Cardiac fibroblast (primary cell): ENCODE measurements around the gene LAMA1.

Experiments
- DNase-seq, 2 donors: peaks; one replicate each; pipeline versions ENCODE4 v3.0.0 to v3.0.0-alpha.2; 2010; ENCODE audit warnings: low read depth in 2 of 2
- H3K4me3 ChIP-seq, 2 donors: replicated peaks in 1 of 2; 1 replicate in 1 of 2; 2 replicates in 1 of 2; pipeline ENCODE4 v1.5.1; 2011; ENCODE audit warnings: low read depth in 2 of 2, low read length in 2 of 2, mild to moderate bottlenecking in 2 of 2, moderate library complexity in 1 of 2
- TF ChIP-seq, protein P1 (sequence below): IDR thresholded peaks from one replicate; pipeline ENCODE4 v1.5.1; 2011; ENCODE audit warnings: low read depth, mild to moderate bottlenecking, low read length, inconsistent platforms

LAMA1 gene

DNA sequence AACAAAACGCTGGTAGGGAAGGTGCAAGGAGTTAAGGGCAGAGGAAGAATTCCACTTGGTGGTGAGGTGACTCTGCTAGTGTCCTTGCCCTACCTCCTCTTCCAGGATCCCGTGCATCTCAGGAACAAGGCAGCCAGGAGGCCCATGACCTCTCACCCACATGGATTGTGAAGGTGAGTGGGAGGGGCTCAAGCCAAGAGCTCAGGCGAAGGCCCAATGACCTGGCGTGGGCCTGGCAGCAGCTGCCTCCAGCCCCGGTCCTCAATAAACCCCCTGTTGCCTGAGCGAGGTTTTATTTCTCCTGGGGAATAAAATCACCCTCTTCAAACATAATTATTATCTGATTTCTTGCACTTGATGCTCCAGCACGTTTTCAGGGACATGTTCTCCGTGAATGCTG lies 28.2 kb downstream of the LAMA1 start:
- TF ChIP-seq, protein P1, sequence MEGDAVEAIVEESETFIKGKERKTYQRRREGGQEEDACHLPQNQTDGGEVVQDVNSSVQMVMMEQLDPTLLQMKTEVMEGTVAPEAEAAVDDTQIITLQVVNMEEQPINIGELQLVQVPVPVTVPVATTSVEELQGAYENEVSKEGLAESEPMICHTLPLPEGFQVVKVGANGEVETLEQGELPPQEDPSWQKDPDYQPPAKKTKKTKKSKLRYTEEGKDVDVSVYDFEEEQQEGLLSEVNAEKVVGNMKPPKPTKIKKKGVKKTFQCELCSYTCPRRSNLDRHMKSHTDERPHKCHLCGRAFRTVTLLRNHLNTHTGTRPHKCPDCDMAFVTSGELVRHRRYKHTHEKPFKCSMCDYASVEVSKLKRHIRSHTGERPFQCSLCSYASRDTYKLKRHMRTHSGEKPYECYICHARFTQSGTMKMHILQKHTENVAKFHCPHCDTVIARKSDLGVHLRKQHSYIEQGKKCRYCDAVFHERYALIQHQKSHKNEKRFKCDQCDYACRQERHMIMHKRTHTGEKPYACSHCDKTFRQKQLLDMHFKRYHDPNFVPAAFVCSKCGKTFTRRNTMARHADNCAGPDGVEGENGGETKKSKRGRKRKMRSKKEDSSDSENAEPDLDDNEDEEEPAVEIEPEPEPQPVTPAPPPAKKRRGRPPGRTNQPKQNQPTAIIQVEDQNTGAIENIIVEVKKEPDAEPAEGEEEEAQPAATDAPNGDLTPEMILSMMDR, result no peak
- no peak for DNase-seq
- no peak overlapping the region for H3K4me3 ChIP-seq

- H3K4me3 ChIP-seq, result no peak overlapping the region
- TF ChIP-seq, protein P1, result no peak
- DNase-seq, result peak; percentile 91
Observed at GRCh38 chr18:7084080-7085065, 33.2 kb downstream of the LAMA1 start.

GRCh38 chr18:7082671-7083070 lies 34.9 kb downstream of the LAMA1 start:
- TF ChIP-seq, protein P1, result no peak
- H3K4me3 ChIP-seq, result no peak overlapping the region

GRCh38 chr18:7079231-7079630 lies 38.4 kb downstream of the LAMA1 start:
- TF ChIP-seq, protein P1, result no peak
- no peak overlapping the region for H3K4me3 ChIP-seq
- DNase-seq, result no peak

More at GRCh38 chr18:7082671-7083070, 34.9 kb downstream of the LAMA1 start:
- no peak for DNase-seq

GRCh38 chr18:7072593-7072992 lies 45.0 kb downstream of the LAMA1 start:
- DNase-seq, result no peak
- no peak overlapping the region for H3K4me3 ChIP-seq
- TF ChIP-seq, protein P1, result no peak

DNA sequence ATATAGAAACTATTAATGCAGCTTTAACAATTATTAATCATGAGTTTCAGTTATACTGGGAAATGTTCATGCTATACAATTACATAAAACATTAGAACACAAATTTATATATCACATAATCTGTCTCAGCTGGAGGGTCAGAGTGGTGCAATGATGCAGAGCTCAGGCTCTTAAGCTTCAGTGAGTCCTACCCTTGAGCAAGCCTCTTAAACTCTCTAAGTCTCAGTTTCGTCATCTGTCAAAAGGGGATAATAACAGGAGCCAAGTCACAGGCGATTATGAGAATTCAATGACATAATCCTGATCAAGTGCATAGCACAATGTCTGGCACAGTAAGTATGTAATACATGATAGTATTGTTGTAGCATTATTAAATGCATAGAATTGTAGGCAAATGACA lies 46.0 kb downstream of the LAMA1 start:
- TF ChIP-seq, protein P1, result no peak
- no peak overlapping the region for H3K4me3 ChIP-seq
- DNase-seq, result no peak
